ENCODE results near the gene CHCHD6.

Gene CHCHD6

GRCh38 chr3:126946405-126946804 lies 242.4 kb downstream of the CHCHD6 start:
- FAIRE-seq: no peak

GRCh38 chr3:126947429-126947828 lies 243.4 kb downstream of the CHCHD6 start:
- FAIRE-seq: no peak

- FAIRE-seq: no peak
Measured at GRCh38 chr3:126948980-126949535, 245.0 kb downstream of the CHCHD6 start.

DNA sequence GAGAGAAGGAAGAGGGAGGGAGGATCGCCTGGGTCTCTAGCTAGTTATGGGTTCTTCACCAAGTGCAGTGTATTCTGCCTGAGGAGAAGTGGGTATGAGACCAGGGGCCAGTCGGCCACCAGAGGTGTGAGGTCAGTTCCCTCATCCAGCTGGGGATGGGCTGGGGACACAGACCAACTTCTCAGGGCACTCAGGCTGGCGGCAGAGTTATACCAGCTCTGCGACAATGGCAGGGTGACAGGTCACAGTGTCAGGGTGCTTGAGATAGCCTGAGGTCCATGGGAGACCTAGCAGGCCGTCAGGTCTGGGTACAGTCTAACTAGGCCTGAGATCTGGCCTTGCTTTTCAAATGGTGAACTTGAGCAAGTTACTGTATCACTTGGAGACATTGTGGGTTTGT lies 247.5 kb downstream of the CHCHD6 start:
- no peak for FAIRE-seq

- no peak for FAIRE-seq
Measured at GRCh38 chr3:126952261-126952982, 248.4 kb downstream of the CHCHD6 start.

- no peak for FAIRE-seq
Measured at GRCh38 chr3:126952983-126953660, 249.1 kb downstream of the CHCHD6 start.

- no peak for FAIRE-seq
Measured at GRCh38 chr3:126954141-126954842, 250.3 kb downstream of the CHCHD6 start.

DNA sequence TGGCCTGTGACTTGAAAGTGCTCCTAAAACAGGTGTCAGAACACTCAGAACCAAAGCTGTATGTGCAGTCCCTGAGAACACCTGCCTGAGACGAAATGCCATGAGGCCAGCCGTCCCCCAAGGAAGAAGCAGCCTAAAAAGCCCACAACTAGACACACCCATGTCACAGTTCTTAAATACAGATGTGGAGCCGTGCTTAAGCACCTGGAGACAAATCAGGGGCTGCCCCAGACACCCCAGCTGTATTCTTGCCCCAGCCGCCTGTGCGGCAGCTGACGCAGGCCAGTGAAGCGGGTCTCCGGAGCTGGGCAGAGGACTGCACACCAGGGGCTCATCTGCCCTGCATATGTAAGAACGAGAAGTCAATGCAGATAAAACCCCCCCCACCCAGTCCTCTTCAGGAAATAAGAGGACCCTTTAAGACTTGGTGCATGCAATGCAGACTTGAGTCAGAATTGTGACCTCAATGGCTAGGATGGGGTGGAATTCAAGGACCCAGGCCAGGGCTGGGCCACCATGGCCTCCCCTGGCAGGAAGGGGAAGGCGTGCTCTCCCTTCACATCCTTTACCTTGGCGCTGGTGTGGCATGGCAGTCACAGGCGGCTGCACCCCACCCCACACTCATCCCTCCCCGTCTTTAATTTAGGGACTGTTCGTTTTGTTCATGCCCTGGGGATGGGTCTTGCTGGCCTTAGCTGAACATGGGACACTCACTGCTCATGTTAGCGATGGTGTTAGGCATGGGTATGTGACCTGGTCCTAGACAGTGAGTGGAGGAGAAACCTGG lies 251.2 kb downstream of the CHCHD6 start:
- no peak for FAIRE-seq

- no peak for FAIRE-seq
Measured at GRCh38 chr3:126956361-126956760, 252.3 kb downstream of the CHCHD6 start.

DNA sequence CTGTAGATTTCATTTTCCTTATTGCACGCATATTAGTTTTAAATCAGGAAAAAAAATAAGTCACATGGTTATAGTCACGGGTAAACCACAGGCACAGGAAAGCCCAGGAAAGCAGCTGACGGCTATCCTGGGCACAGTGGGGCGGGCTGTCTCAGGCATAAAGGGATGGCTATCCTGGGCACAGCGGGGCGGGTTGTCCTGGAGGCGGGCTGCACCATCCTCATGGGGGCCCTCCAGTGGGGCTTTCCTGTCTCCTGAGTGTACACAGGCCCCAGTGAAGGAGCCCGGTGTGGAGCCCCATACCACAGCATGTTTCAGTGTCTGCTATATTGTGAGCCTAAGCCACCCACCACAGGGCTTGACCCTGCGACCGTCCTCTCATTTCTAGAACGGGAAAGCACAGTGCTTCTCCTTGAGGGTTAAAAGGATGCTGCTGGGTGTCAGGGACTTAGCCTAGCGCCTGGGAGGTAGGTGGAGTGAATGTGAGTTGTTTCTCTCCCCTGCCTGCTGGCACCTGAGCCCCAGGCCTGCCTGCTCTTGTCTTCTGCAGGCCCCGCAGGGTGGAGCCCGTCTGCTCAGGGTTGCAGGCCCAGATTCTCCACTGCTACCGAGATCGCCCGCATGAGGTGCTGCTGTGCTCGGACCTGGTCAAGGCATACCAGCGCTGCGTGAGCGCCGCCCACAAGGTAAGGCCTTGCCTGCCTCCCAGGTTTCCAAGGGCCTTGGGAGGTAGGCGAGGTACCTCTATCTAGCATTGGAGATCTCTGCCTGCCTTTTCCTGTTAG lies 253.0 kb downstream of the CHCHD6 start:
- FAIRE-seq: no peak

DNA sequence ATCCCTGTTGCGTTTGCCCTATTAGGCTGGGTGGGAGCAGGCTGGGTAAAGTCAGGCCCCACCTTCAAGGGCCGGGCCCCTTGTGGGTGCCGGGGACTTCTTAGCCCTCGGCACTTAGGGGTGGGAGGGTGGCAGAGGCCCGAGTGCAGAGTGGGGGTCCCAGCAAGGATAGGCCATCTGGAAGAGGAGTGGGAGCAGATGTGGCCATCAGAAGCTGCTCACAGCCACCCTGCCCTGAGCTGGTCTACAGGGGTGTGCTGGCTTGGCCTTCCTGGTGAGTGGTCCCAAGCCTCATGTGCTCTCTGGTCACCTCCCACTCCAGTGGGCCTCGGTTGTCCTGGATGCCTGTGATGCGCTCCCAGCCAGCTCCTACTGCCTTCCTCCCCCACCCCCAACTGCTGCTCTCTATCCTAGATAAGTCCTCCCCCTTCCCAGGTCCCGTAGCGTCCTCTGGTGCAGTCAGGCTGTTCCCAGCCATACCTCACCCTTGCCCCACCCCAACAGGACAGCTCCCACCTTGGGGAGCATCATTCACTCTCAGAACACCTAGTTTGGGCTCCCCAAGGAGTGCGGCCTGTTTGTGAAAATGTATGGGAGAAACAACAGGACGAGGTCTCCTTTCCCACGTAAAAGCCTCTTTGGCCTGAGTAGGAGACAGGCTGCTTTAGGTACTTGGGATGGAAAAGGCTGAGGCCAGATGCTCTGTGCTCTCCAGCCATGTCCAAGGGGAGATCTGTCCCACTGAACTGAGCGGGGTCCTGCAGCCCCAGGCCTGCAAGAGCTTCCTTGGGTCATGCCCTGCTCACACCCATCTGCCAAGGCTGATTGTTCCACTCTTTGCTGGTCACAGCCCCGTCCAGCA lies 254.0 kb downstream of the CHCHD6 start:
- FAIRE-seq: no peak

GRCh38 chr3:126958638-126959085 lies 254.6 kb downstream of the CHCHD6 start:
- no peak for FAIRE-seq

GRCh38 chr3:126959136-126959920 lies 255.3 kb downstream of the CHCHD6 start:
- FAIRE-seq: no peak

GRCh38 chr3:126959921-126960603 lies 256.0 kb downstream of the CHCHD6 start:
- no peak for FAIRE-seq

- no peak for FAIRE-seq
Measured at GRCh38 chr3:126960604-126960995, 256.6 kb downstream of the CHCHD6 start.

- FAIRE-seq: no peak
Measured at GRCh38 chr3:126961191-126961790, 257.3 kb downstream of the CHCHD6 start.

GRCh38 chr3:126961791-126962461 lies 257.9 kb downstream of the CHCHD6 start:
- no peak for FAIRE-seq

DNA sequence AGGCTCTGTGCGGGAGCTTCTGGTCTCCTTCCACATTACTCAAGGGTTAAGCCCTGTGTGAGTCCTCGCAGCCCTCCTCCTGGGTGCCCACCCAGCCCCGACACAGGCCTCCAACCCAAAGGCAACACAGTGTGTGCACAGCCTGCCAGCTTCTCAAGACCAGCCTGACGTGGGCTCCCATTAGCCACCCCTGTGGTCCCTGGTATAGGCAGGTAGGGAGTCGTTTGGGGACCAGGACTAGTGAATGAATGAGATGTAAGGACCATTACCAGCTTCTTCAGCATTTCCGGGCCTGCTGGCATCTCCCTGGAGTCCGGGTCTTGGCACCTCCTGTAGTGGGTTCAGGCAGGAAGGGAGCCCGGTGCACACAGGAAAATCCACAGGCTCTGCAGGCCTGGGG lies 258.7 kb downstream of the CHCHD6 start:
- FAIRE-seq: no peak
